ENCODE results near the gene DZIP3.
A peak's percentile ranks its signal among the peaks of the same experiment; 100 is the strongest.
"Not testable (repeated sequence)": the region's sequence is repeated elsewhere in the genome, so short reads cannot be mapped to it uniquely, and the experiment has no call there.

DZIP3 gene

GRCh38 chr3:108602249-108602934, 12.9 kb downstream of the DZIP3 start:
- no peak for DNase-seq (ENCODE audit: low spot score)

- no peak for DNase-seq (ENCODE audit: low spot score)
Observed at GRCh38 chr3:108602935-108603294, 13.4 kb downstream of the DZIP3 start.

DNA sequence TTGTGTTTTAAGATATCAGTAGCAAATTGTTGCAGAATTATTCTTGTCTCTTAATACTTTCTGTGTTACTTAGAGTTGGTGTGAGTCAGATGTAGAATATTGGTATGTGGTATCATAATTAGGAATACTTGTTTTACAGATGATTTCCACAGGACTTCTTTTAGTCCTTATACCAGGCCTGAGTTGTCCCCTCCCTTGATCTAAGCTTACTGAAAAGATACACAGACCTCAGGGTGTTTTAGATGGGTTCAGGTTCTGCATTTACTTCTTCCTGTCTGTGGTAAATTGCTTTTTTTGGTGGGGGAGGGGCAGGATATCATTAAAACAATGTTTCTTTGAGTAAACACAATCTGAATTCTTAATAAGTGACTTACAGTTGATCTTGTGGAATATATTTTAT, 14.2 kb downstream of the DZIP3 start:
- DNase-seq (ENCODE audit: low spot score), result no peak

GRCh38 chr3:108605028-108605427, 15.5 kb downstream of the DZIP3 start:
- no peak for DNase-seq (ENCODE audit: low spot score)

- DNase-seq (ENCODE audit: low spot score), result no peak
Observed at GRCh38 chr3:108605491-108605890, 16.0 kb downstream of the DZIP3 start.

- DNase-seq (ENCODE audit: low spot score), result no peak
Observed at GRCh38 chr3:108608750-108609149, 19.2 kb downstream of the DZIP3 start.

- no peak for DNase-seq (ENCODE audit: low spot score)
Observed at GRCh38 chr3:108610651-108611050, 21.1 kb downstream of the DZIP3 start.

DNA sequence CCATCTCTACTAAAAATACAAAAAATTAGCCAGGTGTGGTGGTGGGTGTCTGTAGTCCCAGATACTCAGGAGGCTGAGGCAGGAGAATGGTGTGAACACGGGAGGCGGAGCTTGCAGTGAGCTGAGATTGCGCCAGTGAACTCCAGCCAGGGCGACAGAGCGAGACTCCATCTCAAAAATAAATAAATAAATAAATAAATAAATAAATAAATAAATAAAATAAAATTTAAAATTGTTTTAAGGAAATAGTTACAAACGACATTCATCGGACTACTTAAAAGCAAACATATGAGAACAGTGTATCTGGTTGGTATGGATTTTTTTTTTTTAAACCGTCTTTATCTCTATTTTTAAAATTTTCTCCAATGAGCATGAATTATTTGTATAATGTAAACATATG, 26.6 kb downstream of the DZIP3 start:
- not testable (repeated sequence) for DNase-seq (ENCODE audit: low spot score)

DNA sequence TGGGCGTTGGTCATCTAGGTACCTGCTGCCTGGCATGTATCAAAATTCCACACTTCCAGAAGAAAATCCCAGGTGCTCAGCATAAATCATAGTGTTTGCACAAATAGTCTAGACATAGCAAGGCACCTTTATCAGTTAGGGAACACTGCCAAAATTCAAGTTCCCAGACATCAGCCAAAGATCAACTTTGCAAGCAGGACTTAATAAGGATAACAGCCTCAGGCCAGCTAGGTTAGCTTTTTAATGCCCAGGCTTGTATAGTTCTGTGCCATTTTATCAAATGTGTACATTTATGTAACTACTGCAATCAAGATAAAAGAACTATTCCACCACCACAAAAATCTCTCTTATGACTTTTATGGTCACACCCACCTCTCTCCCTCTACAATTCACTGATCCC, 30.7 kb downstream of the DZIP3 start:
- no peak for DNase-seq (ENCODE audit: low spot score)

DNA sequence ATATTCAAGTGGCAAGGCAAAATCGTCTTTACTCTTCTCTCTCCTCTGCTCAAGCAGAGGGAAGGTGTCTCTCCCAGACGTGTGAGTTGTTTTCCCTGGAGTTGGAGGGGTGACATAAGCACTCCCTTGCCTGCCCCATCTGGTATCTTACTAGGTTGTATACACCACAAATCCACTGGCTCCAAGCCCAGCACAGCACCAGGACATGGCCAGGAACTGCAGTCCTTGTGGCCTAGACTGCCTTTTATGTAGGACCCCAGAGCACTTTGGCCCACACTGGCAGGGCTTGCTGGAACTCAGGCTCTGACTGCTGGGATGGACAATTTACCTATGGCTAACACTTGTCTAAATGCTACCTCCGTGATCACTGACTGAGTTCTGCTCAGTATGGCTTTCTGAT, 34.0 kb downstream of the DZIP3 start:
- DNase-seq (ENCODE audit: low spot score), result no peak

GRCh38 chr3:108629974-108630373, 40.5 kb downstream of the DZIP3 start:
- DNase-seq (ENCODE audit: low spot score), result no peak

GRCh38 chr3:108642526-108642925, 53.0 kb downstream of the DZIP3 start:
- DNase-seq (ENCODE audit: low spot score), result no peak

GRCh38 chr3:108645364-108645763, 55.8 kb downstream of the DZIP3 start:
- DNase-seq (ENCODE audit: low spot score), result no peak

- not testable (repeated sequence) for DNase-seq (ENCODE audit: low spot score)
Observed at GRCh38 chr3:108655664-108656063, 66.1 kb downstream of the DZIP3 start.

GRCh38 chr3:108661699-108662098, 72.2 kb downstream of the DZIP3 start:
- no peak for DNase-seq (ENCODE audit: low spot score)

DNA sequence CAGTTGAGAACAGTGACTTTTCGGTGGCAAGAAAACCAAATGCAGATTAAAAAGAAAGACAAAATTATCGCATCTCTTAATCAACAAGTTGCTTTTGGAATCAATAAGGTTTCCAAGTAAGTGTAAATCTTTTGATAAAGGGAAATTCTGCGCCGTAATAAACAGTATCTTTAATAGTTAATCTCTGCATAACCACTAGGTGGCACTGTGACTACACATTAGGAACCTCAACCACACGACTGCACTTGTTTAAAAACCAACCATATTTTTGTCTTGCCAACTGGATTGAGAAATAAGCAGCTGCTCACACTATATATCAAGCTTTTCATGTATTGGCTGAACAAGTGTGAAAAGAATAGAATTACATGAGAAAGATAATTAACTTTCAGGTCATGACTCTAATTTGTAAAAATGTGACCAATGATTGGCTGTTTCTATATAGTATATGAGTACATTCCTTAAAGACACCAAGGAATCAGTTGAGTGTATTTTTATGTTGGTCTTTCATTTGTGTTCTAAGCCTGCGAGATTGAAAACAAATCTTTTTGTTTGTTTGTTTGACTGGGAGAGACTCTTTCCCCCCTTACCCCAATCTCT, 72.7 kb downstream of the DZIP3 start:
- DNase-seq (ENCODE audit: low spot score), result peak; percentile 75

DNA sequence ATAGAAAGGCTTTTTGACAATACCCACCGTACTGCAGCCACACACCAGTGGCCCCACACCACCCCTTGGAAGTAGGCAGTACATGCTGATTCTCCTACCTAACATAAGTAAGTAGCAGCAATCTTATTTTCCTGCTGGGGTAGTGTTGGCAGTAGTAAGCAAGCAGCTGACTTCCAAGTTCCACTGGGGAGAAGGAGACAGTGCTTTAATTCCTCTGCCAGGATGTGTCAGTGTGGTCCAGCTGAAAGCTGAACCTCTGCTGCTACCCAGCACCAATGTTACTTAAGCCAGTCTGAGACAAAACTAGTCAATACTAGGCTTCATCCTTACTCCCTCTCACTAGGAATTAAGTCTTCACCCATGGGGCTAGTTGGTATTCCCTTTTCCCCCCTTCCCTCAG, 74.7 kb downstream of the DZIP3 start:
- DNase-seq (ENCODE audit: low spot score), result no peak

DNA sequence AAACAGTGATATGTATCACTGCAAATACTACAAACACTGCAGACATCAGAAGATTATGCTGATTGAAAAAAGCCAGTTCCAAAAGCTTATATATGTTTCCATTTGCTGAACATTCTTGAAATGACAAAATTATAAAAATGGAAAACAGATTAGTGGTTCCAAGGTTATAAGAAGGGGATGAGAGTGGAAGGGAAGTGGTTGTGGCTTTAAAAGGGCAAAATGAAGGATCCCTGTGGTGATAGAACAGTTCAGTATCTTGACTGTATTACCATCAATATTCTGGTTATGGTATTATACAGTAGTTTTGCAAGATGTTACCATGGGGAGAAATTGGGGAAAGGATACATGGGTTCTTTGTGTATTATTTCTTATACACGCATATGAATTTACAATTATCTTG, 77.8 kb downstream of the DZIP3 start:
- DNase-seq (ENCODE audit: low spot score), result no peak

GRCh38 chr3:108669208-108669607, 79.7 kb downstream of the DZIP3 start:
- no peak for DNase-seq (ENCODE audit: low spot score)

- no peak for DNase-seq (ENCODE audit: low spot score)
Observed at GRCh38 chr3:108672701-108673100, 83.2 kb downstream of the DZIP3 start.

DNA sequence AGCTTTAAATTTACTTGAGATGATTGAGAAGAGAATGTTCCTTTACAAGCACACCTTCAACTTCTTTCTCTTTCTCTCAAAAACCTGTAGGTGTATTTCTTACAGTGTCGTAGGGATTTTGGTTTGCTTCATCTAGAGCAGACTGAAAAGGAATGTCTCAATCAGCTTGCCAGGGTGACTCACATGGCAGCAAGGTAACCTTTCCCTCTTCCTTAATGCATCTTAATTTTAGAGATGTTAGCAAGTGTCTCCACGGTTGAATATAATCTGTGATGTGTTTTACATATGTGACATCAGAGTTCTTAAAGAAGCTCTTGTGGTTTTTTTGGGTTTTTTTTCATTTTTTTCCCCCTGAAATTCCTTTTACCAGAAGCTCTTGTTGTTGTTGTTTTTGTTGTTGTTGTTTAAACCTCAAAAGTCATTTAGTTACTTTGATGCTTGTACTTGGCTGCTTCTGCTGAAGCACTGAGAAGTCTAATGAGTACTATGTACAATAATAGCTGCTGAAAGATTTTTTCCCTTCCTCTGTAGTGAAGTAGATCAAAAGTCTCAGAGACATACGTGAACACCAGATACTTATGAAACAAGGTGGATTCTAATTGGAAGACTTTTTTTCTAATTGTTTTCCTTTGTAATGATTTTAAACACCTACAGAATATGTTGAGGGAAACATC, 84.6 kb downstream of the DZIP3 start:
- DNase-seq (ENCODE audit: low spot score), result no peak

DNA sequence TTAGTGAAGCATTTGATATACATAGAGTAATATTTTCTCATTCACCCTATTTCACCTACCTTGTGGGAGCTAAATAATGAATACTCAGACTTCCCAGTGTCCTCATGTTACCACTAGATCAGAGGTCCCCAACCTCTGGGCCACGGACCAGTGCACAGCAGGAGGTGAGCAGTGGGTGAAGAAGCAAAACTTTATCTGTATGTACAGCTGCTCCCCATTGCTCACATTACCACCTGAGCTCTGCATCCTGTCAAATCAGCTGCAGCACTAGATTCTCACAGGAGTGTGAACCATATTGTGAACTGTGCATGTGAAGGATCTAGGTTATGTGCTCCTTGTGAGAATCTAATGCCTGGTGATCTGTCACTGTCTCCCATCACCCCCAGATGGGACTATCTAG, 88.3 kb downstream of the DZIP3 start:
- no peak for DNase-seq (ENCODE audit: low spot score)

DNA sequence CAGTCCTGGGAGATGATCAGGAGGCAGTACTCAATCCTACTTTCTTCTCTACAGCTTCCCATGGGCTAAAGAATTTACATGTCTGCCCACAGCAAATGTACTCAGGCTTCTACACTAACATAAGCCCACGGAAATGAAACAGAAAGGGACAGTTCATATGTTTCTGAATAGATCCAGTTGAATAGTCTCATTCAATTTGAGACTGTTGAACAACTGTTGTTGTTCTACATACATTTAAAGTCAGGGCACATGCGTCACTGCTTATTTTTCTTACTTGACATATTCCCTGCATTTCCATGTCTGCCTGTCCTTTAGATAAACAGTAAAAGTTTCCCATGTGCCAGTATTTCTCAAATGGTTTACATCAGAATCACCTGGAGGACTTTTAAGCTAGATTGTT, 102.8 kb downstream of the DZIP3 start:
- not testable (repeated sequence) for DNase-seq (ENCODE audit: low spot score)

DNA sequence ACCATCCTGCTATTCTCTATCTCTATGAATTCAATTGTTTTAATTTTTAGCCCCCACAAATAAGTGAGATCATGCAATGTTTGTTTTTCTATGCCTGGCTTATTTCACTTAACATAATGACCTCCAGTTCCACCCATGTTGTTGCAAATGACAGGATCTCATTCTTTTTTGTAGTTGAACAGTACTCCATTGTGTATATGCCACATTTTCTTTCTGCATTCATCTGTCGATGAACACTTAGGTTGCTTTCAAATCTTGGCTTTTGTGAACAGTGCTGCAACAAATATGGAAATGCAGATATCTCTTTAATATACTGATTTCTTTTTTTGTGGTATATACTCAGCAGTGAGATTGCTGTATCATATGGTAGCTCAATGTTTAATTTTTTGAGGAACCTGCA, 108.9 kb downstream of the DZIP3 start:
- DNase-seq (ENCODE audit: low spot score), result no peak

Measured in hematopoietic multipotent progenitor cell treated with erythropoietin and hydrocortisone succinate and interleukin-3 and kit ligand, for 15 days (in vitro differentiated cells).